C4-2B (cell line): ENCODE results near the gene MVB12B.
"Not testable (repeated sequence)": the region's sequence is repeated elsewhere in the genome, so short reads cannot be mapped to it uniquely, and the experiment has no call there.

ENCODE experiments used
- CTCF ChIP-seq: fragments of 450-650 bp; conservative IDR thresholded peaks from 2 replicates; pipeline ENCODE4 v1.5.1; 2017; ENCODE audit warnings: mild to moderate bottlenecking
- ZFX ChIP-seq: fragments of 450-650 bp; IDR thresholded peaks from 2 replicates; pipeline ENCODE4 v1.6.1; 2017

- not testable (repeated sequence) for TF ChIP-seq CTCF, ZFX
Observed at GRCh38 chr9:126477432-126477831, 150.8 kb downstream of the MVB12B start.
